HEK293 (cell line): ENCODE data around the gene CYTH4.
A peak's percentile ranks its signal among the peaks of the same experiment; 100 is the strongest.

Experiments
- CTCF ChIA-PET: fragments of 350-600 bp; formaldehyde crosslinking; extraction: SDS; loops from one replicate; lab custom pipeline; 2021; ENCODE audit warnings: antibody characterized with exemption; lab: Yijun Ruan, JAX
- POLR2A ChIA-PET: fragments of 300-600 bp; formaldehyde crosslinking; extraction: SDS; loops from one replicate; lab custom pipeline; 2020; ENCODE audit warnings: antibody characterized with exemption, inconsistent platforms; lab: Yijun Ruan, JAX
- H3K27ac ChIP-seq: fragments of 200-500 bp; sonication (Bioruptor generic); 2 replicates; pipeline ENCODE4 v1.5.1; 2014; ENCODE audit warnings: low read depth, low read length, control low read depth, inconsistent platforms; ENCODE audit errors: extremely low read depth
- H3K36me3 ChIP-seq, 2 experiments: fragments of 200-500 bp in 1 of 2; sonication (Bioruptor generic) in 1 of 2; 1 replicate in 1 of 2; 2 replicates in 1 of 2; pipeline ENCODE4 v1.5.1; 2014 to 2017; ENCODE audit warnings: inconsistent platforms in 2 of 2, low read length in 2 of 2; ENCODE audit not compliant: control insufficient read depth in 2 of 2, insufficient read depth in 1 of 2
- H3K4me1 ChIP-seq: fragments of 200-500 bp; sonication (Bioruptor generic); 2 replicates; pipeline ENCODE4 v1.5.1; 2014; ENCODE audit warnings: mild to moderate bottlenecking, low read length, inconsistent platforms; ENCODE audit not compliant: control insufficient read depth, insufficient read depth
- H3K4me3 ChIP-seq: 2 replicates; pipeline ENCODE4 v1.5.1; 2011; ENCODE audit warnings: low read depth, mild to moderate bottlenecking, control low read depth, low read length, moderate library complexity
- H3K9me3 ChIP-seq: fragments of 200-500 bp; sonication (Bioruptor generic); 2 replicates; pipeline ENCODE4 v1.5.1; 2014; ENCODE audit warnings: low read depth, low read length, inconsistent platforms; ENCODE audit not compliant: control insufficient read depth, insufficient read depth
- EGR2 ChIP-seq: fragments of 450-650 bp; formaldehyde crosslinking; IDR thresholded peaks from 2 replicates; pipeline ENCODE4 v1.5.1; 2016; ENCODE audit warnings: low read depth, missing biosample characterization, missing genetic modification characterization
- GLI4 ChIP-seq: fragments of 450-650 bp; formaldehyde crosslinking; IDR thresholded peaks from 2 replicates; pipeline ENCODE4 v1.5.1; 2016; ENCODE audit warnings: missing biosample characterization, missing genetic modification characterization
- PRDM1 ChIP-seq: fragments of 450-650 bp; formaldehyde crosslinking; IDR thresholded peaks from 2 replicates; pipeline ENCODE4; 2016; ENCODE audit warnings: missing biosample characterization, missing genetic modification characterization
- ZNF114 ChIP-seq: fragments of 450-650 bp; formaldehyde crosslinking; IDR thresholded peaks from 2 replicates; pipeline ENCODE4 v1.5.0; 2017; ENCODE audit warnings: missing biosample characterization, missing genetic modification characterization
- ZNF132 ChIP-seq: fragments of 450-650 bp; formaldehyde crosslinking; IDR thresholded peaks from 2 replicates; pipeline ENCODE4 v1.5.1; 2017; ENCODE audit warnings: missing biosample characterization, missing genetic modification characterization, borderline replicate concordance
- ZNF174 ChIP-seq: fragments of 450-650 bp; formaldehyde crosslinking; IDR thresholded peaks from 2 replicates; pipeline ENCODE4 v1.5.0; 2017; ENCODE audit warnings: missing biosample characterization, mild to moderate bottlenecking, missing genetic modification characterization
- ZNF175 ChIP-seq: fragments of 450-650 bp; formaldehyde crosslinking; IDR thresholded peaks from 2 replicates; pipeline ENCODE4 v1.5.1; 2016; ENCODE audit warnings: missing biosample characterization, missing genetic modification characterization
- ZNF302 ChIP-seq: fragments of 450-650 bp; formaldehyde crosslinking; IDR thresholded peaks from 2 replicates; pipeline ENCODE4 v1.5.1; 2016; ENCODE audit warnings: missing biosample characterization, missing genetic modification characterization, low read depth
- ZNF324 ChIP-seq: fragments of 450-650 bp; formaldehyde crosslinking; IDR thresholded peaks from 2 replicates; pipeline ENCODE4 v1.5.1; 2016; ENCODE audit warnings: missing biosample characterization, missing genetic modification characterization
- ZNF366 ChIP-seq: fragments of 450-650 bp; formaldehyde crosslinking; conservative IDR thresholded peaks from 2 replicates; pipeline ENCODE4 v1.5.1; 2016; ENCODE audit warnings: missing biosample characterization, missing genetic modification characterization
- ZNF426 ChIP-seq: fragments of 450-650 bp; formaldehyde crosslinking; IDR thresholded peaks from 2 replicates; pipeline ENCODE4 v1.5.1; 2017; ENCODE audit warnings: missing biosample characterization, missing genetic modification characterization, mild to moderate bottlenecking, inconsistent platforms, moderate library complexity
- ZNF585B ChIP-seq: fragments of 450-650 bp; formaldehyde crosslinking; IDR thresholded peaks from 2 replicates; pipeline ENCODE4 v1.5.1; 2016; ENCODE audit warnings: missing biosample characterization, missing genetic modification characterization
- ZNF596 ChIP-seq: fragments of 450-650 bp; IDR thresholded peaks from 2 replicates; pipeline ENCODE4 v1.5.0; 2018; ENCODE audit warnings: missing biosample characterization, mild to moderate bottlenecking, missing genetic modification characterization, moderate library complexity
- ZNF670 ChIP-seq: fragments of 450-650 bp; formaldehyde crosslinking; IDR thresholded peaks from 2 replicates; pipeline ENCODE4 v1.5.1; 2016; ENCODE audit warnings: missing biosample characterization, missing genetic modification characterization, low read depth
- ZNF776 ChIP-seq: fragments of 450-650 bp; formaldehyde crosslinking; IDR thresholded peaks from 2 replicates; pipeline ENCODE4 v1.5.0; 2017; ENCODE audit warnings: missing biosample characterization, missing genetic modification characterization, borderline replicate concordance
- ZNF785 ChIP-seq: fragments of 450-650 bp; formaldehyde crosslinking; IDR thresholded peaks from 2 replicates; pipeline ENCODE4 v1.5.1; 2016; ENCODE audit warnings: missing biosample characterization, missing genetic modification characterization
- TF ChIP-seq, protein P1 (sequence below): fragments of 450-650 bp; formaldehyde crosslinking; IDR thresholded peaks from 2 replicates; pipeline ENCODE4 v1.5.1; 2016; ENCODE audit warnings: missing biosample characterization, missing genetic modification characterization
- TF ChIP-seq, protein P2 (sequence below): fragments of 450-650 bp; formaldehyde crosslinking; IDR thresholded peaks from 2 replicates; pipeline ENCODE4 v1.5.1; 2016; ENCODE audit warnings: missing biosample characterization, missing genetic modification characterization
- TF ChIP-seq, protein P3 (sequence below): fragments of 450-650 bp; formaldehyde crosslinking; IDR thresholded peaks from 2 replicates; pipeline ENCODE4 v1.5.1; 2017; ENCODE audit warnings: missing biosample characterization, missing genetic modification characterization
- TF ChIP-seq, protein P4 (sequence below): fragments of 450-650 bp; formaldehyde crosslinking; IDR thresholded peaks from 2 replicates; pipeline ENCODE4 v1.5.1; 2017; ENCODE audit warnings: missing biosample characterization, missing genetic modification characterization
- TF ChIP-seq, protein P5 (sequence below): IDR thresholded peaks from 2 replicates; pipeline ENCODE4 v1.6.1; 2011; ENCODE audit warnings: mild to moderate bottlenecking, low read depth, low read length, borderline replicate concordance
- TF ChIP-seq, protein P6 (sequence below): fragments of 450-650 bp; formaldehyde crosslinking; IDR thresholded peaks from 2 replicates; pipeline ENCODE4 v1.5.0; 2017; ENCODE audit warnings: missing biosample characterization, missing genetic modification characterization, borderline replicate concordance
- TF ChIP-seq, protein P7 (sequence below): fragments of 450-650 bp; IDR thresholded peaks from 2 replicates; pipeline ENCODE4 v1.5.1; 2018; ENCODE audit warnings: missing biosample characterization, missing genetic modification characterization
- TF ChIP-seq, protein P8 (sequence below): fragments of 450-650 bp; formaldehyde crosslinking; IDR thresholded peaks from 2 replicates; pipeline ENCODE4 v1.5.1; 2016; ENCODE audit warnings: missing biosample characterization, missing genetic modification characterization

CYTH4 gene

DNA sequence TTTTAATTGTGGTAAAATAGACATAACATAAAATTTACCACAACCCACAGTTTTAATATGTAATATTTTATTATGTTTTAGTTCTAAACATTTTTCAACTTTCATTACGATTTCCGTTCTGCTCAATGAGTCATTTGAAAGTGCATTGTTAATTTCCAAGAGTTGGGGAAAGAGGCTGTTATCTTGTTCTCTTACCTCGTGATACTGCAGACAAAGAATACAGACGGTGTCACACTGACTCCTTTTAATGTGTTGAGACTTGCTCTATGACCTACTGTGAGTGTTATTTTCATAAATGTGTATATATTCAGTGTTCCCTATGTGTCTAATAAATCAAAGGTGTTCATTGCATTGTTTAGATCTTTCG lies 27.5 kb upstream of the CYTH4 start (continued):
- TF ChIP-seq, protein P1, sequence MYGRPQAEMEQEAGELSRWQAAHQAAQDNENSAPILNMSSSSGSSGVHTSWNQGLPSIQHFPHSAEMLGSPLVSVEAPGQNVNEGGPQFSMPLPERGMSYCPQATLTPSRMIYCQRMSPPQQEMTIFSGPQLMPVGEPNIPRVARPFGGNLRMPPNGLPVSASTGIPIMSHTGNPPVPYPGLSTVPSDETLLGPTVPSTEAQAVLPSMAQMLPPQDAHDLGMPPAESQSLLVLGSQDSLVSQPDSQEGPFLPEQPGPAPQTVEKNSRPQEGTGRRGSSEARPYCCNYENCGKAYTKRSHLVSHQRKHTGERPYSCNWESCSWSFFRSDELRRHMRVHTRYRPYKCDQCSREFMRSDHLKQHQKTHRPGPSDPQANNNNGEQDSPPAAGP (tag by site-specific recombination), result no peak
- TF ChIP-seq, protein P2, sequence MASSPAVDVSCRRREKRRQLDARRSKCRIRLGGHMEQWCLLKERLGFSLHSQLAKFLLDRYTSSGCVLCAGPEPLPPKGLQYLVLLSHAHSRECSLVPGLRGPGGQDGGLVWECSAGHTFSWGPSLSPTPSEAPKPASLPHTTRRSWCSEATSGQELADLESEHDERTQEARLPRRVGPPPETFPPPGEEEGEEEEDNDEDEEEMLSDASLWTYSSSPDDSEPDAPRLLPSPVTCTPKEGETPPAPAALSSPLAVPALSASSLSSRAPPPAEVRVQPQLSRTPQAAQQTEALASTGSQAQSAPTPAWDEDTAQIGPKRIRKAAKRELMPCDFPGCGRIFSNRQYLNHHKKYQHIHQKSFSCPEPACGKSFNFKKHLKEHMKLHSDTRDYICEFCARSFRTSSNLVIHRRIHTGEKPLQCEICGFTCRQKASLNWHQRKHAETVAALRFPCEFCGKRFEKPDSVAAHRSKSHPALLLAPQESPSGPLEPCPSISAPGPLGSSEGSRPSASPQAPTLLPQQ, result peak; percentile 8; the same call in 1 of the 2 replicates
- TF ChIP-seq ZNF585B (tag by site-specific recombination) (no peak), ZNF175 (tag by site-specific recombination) (no peak), ZNF302 (no peak), ZNF426 (tag by site-specific recombination) (no peak), ZNF776 (tag by site-specific recombination) (no peak)
- TF ChIP-seq, protein P3, sequence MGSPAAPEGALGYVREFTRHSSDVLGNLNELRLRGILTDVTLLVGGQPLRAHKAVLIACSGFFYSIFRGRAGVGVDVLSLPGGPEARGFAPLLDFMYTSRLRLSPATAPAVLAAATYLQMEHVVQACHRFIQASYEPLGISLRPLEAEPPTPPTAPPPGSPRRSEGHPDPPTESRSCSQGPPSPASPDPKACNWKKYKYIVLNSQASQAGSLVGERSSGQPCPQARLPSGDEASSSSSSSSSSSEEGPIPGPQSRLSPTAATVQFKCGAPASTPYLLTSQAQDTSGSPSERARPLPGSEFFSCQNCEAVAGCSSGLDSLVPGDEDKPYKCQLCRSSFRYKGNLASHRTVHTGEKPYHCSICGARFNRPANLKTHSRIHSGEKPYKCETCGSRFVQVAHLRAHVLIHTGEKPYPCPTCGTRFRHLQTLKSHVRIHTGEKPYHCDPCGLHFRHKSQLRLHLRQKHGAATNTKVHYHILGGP (tag by site-specific recombination), result no peak
- TF ChIP-seq, protein P4, sequence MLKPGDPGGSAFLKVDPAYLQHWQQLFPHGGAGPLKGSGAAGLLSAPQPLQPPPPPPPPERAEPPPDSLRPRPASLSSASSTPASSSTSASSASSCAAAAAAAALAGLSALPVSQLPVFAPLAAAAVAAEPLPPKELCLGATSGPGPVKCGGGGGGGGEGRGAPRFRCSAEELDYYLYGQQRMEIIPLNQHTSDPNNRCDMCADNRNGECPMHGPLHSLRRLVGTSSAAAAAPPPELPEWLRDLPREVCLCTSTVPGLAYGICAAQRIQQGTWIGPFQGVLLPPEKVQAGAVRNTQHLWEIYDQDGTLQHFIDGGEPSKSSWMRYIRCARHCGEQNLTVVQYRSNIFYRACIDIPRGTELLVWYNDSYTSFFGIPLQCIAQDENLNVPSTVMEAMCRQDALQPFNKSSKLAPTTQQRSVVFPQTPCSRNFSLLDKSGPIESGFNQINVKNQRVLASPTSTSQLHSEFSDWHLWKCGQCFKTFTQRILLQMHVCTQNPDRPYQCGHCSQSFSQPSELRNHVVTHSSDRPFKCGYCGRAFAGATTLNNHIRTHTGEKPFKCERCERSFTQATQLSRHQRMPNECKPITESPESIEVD (tag by site-specific recombination), result 0 out of 2 replicates have a peak, but pooled peaks have one; percentile 52

DNA sequence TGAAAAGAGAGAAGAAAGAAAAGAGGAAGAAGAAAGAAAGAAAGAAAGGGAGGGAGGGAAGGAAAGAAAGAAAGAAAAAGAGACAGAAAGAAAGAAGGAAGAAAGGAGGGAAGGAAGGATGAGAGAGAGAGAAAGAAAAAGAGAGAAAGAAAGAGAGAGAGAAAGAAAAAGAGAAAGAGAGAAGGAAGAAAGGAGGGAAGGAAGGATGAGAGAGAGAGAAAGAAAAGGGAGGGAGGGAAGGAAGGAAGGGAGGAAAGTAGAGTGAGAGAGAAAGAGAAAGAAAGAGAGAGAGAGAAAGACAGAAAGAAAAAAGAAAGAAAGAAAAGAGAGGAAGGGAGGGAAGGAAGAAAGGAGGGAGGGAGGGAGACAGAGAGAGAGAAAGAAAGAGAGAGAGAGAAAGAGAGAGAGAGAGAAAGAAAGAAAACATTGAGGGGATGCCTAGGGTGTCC lies 26.7 kb upstream of the CYTH4 start:
- Histone ChIP-seq H3K4me3 (no peak overlapping the region), H3K4me1 (no peaks in the 10 kb centered on the region; the same call in 1 of the 2 replicates), H3K27ac (no peak overlapping the region), H3K36me3 (no peaks in the 10 kb centered on the region), H3K9me3 (no peaks in the 10 kb centered on the region)
- POLR2A ChIA-PET, result no interaction called here
- CTCF ChIA-PET, result interaction anchor here (0.5 to 1.2 kb wide), 2 partner anchors 56 to 61 kb away, joined by 4 to 5 read pairs; no protein-coding TSS in a partner anchor
- TF ChIP-seq GLI4 (tag by site-specific recombination), result 0 out of 2 replicates have a peak, but pooled peaks have one; percentile 78
- peak; percentile 35; the same call in 1 of the 2 replicates for TF ChIP-seq ZNF785 (tag by site-specific recombination)
- TF ChIP-seq ZNF132 (tag by site-specific recombination), result no peak
- TF ChIP-seq, protein P5, sequence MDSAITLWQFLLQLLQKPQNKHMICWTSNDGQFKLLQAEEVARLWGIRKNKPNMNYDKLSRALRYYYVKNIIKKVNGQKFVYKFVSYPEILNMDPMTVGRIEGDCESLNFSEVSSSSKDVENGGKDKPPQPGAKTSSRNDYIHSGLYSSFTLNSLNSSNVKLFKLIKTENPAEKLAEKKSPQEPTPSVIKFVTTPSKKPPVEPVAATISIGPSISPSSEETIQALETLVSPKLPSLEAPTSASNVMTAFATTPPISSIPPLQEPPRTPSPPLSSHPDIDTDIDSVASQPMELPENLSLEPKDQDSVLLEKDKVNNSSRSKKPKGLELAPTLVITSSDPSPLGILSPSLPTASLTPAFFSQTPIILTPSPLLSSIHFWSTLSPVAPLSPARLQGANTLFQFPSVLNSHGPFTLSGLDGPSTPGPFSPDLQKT, result no peak
- peak; percentile 94 for TF ChIP-seq ZNF596 (tag by site-specific recombination)
- 0 out of 2 replicates have a peak, but pooled peaks have one; percentile 62 for TF ChIP-seq ZNF114 (tag by site-specific recombination)
- TF ChIP-seq, protein P6, sequence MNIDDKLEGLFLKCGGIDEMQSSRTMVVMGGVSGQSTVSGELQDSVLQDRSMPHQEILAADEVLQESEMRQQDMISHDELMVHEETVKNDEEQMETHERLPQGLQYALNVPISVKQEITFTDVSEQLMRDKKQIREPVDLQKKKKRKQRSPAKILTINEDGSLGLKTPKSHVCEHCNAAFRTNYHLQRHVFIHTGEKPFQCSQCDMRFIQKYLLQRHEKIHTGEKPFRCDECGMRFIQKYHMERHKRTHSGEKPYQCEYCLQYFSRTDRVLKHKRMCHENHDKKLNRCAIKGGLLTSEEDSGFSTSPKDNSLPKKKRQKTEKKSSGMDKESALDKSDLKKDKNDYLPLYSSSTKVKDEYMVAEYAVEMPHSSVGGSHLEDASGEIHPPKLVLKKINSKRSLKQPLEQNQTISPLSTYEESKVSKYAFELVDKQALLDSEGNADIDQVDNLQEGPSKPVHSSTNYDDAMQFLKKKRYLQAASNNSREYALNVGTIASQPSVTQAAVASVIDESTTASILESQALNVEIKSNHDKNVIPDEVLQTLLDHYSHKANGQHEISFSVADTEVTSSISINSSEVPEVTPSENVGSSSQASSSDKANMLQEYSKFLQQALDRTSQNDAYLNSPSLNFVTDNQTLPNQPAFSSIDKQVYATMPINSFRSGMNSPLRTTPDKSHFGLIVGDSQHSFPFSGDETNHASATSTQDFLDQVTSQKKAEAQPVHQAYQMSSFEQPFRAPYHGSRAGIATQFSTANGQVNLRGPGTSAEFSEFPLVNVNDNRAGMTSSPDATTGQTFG, result peak; percentile 36; the same call in 1 of the 2 replicates
- no peak for TF ChIP-seq EGR2
- no peak for TF ChIP-seq ZNF174
- no peak for TF ChIP-seq ZNF324
- peak; percentile 96 for TF ChIP-seq PRDM1 (tag by site-specific recombination)
- no peak for TF ChIP-seq ZNF670 (tag by site-specific recombination)
- TF ChIP-seq ZNF366 (tag by site-specific recombination), result peak; percentile 100
- TF ChIP-seq, protein P7, sequence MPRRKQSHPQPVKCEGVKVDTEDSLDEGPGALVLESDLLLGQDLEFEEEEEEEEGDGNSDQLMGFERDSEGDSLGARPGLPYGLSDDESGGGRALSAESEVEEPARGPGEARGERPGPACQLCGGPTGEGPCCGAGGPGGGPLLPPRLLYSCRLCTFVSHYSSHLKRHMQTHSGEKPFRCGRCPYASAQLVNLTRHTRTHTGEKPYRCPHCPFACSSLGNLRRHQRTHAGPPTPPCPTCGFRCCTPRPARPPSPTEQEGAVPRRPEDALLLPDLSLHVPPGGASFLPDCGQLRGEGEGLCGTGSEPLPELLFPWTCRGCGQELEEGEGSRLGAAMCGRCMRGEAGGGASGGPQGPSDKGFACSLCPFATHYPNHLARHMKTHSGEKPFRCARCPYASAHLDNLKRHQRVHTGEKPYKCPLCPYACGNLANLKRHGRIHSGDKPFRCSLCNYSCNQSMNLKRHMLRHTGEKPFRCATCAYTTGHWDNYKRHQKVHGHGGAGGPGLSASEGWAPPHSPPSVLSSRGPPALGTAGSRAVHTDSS (tag by site-specific recombination), result no peak
- TF ChIP-seq, protein P8, sequence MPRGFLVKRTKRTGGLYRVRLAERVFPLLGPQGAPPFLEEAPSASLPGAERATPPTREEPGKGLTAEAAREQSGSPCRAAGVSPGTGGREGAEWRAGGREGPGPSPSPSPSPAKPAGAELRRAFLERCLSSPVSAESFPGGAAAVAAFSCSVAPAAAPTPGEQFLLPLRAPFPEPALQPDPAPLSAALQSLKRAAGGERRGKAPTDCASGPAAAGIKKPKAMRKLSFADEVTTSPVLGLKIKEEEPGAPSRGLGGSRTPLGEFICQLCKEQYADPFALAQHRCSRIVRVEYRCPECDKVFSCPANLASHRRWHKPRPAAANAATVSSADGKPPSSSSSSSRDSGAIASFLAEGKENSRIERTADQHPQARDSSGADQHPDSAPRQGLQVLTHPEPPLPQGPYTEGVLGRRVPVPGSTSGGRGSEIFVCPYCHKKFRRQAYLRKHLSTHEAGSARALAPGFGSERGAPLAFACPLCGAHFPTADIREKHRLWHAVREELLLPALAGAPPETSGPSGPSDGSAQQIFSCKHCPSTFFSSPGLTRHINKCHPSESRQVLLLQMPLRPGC (tag by site-specific recombination), result no peak
